NCI-H2227 treated with DMSO at 0.1 percent for 48 hours (cell line): ENCODE measurements around the gene BLMH.

ENCODE experiments used
- DNase-seq: peaks from one replicate; lab custom pipeline; 2025; lab: John Stamatoyannopoulos, UW

BLMH gene, protein sequence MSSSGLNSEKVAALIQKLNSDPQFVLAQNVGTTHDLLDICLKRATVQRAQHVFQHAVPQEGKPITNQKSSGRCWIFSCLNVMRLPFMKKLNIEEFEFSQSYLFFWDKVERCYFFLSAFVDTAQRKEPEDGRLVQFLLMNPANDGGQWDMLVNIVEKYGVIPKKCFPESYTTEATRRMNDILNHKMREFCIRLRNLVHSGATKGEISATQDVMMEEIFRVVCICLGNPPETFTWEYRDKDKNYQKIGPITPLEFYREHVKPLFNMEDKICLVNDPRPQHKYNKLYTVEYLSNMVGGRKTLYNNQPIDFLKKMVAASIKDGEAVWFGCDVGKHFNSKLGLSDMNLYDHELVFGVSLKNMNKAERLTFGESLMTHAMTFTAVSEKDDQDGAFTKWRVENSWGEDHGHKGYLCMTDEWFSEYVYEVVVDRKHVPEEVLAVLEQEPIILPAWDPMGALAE

GRCh38 chr17:30291543-30292285 is at the start of gene BLMH:
Gene BLMH (minus strand): TSS chr17:30291944. CDS start chr17:30291819, 125 bp downstream.
- DNase-seq: peak; percentile 35

- DNase-seq: no peak
Observed at GRCh38 chr17:30340801-30341356, 49.1 kb upstream of the BLMH start.

- DNase-seq: no peak
Observed at GRCh38 chr17:30339086-30339485, 47.3 kb upstream of the BLMH start.

- no peak for DNase-seq
Observed at GRCh38 chr17:30337393-30337999, 45.8 kb upstream of the BLMH start.

- peak; percentile 39 for DNase-seq
Observed at GRCh38 chr17:30336369-30337171, 44.8 kb upstream of the BLMH start.

DNA sequence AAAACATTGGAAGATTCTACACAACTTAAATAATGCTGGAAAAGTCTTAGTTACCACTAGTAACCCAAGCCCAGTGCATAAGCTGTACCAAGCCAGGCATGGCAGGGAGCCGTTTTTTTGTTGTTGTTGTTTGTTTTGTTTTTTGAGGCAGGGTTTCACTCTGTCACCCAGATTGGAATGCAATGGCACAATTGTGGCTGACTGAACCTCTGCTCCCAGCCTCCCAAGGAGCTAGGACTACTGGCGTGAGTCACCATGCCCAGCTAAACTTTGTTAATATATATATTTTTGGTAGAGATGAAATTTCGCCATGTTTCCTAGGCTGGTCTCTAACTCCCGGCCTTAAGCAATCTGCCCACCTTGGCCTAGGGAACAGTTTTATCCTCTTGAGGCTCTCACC is 42.7 kb upstream of the BLMH start:
- no peak for DNase-seq

GRCh38 chr17:30333503-30334360 is 42.0 kb upstream of the BLMH start, which contains the start of gene TMIGD1:
Gene TMIGD1 (minus strand): TSS chr17:30334057. CDS start chr17:30332133, 1,924 bp downstream.
- DNase-seq: no peak

GRCh38 chr17:30332057-30332542 is 40.4 kb upstream of the BLMH start:
- DNase-seq: no peak

- DNase-seq: peak; percentile 24
Observed at GRCh38 chr17:30326809-30327208, 35.1 kb upstream of the BLMH start.

- no peak for DNase-seq
Observed at GRCh38 chr17:30324723-30325122, 33.0 kb upstream of the BLMH start.

- DNase-seq: no peak
Observed at GRCh38 chr17:30323895-30324319, 32.2 kb upstream of the BLMH start.

DNA sequence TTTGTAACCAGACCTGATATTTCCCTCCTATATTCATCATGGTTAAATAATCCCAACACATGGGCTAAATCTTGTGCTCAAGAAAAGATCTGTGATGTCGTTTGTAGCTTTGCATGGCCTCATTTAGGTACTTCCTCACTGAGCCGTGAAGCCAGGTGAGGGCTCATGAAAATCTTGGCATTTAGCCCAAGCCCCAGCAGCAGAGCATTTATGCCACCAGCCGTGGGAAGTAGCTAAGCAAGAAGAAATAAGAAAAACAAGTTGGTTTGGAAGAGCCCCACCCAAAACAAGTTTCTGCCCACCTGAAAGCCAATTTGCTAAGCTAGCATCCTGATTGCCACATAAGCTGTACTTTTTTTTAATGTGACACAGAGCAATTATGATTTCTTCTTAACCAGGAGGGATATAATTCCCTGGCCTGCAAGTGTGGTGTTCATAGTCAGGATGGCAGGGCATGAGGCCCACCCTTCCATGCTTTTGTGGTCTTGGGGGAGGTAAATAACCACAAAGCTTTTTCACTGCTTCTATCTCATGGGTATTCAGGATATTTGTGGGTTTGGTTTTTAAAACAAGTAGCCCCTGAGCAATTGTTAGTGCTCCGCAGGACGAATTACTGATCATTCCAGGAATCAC is 31.6 kb upstream of the BLMH start:
- DNase-seq: no peak

DNA sequence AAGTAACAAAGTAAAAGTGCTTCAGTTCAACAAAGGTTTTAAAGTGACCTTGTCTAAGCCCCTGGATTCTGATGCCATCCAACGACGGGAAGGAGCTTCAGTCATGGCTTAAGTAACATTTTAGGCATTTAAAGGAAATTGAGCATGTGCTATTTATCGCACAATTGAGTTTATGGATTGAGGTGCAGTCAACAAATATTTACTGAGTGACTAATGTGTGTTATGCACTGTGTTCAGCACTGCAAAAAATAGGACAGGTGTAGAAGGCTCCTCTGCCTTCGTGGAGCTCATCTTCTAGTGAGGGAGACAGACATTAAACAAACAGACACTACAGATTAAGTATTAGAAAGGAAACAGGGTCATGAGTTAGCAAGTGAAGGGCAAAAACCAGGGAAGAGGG is 29.6 kb upstream of the BLMH start:
- no peak for DNase-seq

- no peak for DNase-seq
Observed at GRCh38 chr17:30318155-30318554, 26.4 kb upstream of the BLMH start.

GRCh38 chr17:30316736-30317135 is 25.0 kb upstream of the BLMH start:
- no peak for DNase-seq

GRCh38 chr17:30315106-30315505 is 23.4 kb upstream of the BLMH start:
- DNase-seq: no peak

- DNase-seq: no peak
Observed at GRCh38 chr17:30314474-30314873, 22.7 kb upstream of the BLMH start.

GRCh38 chr17:30312226-30312625 is 20.5 kb upstream of the BLMH start:
- DNase-seq: no peak

- DNase-seq: no peak
Observed at GRCh38 chr17:30310562-30310961, 18.8 kb upstream of the BLMH start.

DNA sequence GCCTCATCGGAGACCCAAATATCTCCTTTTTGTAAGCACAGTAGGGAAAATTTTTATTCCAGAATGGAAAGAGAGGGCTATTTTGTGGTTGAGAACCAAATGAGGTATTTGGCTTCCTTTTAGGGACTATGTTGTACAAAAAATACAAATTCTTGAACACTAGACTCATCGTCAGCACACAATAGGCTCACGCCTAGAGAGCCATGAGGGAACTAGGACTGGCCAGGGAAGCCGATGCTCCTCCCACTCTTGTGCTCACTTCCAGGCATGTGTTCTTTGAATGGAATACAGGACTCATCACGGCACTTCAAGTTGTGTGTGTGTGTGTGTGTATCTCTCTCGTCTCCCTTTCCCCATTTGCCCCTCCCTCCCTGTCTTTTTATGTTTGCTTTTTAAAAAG is 17.8 kb upstream of the BLMH start:
- no peak for DNase-seq
